ENCODE results near the gene ZCCHC7. TPM values are rescaled to one million over a fixed set of nuclear protein-coding genes. Genes with fewer than 3 reads are reported as not detected.

The ZCCHC7 gene
- total RNA-seq, 1 experiment from 2014 or later = 41.7 TPM

DNA sequence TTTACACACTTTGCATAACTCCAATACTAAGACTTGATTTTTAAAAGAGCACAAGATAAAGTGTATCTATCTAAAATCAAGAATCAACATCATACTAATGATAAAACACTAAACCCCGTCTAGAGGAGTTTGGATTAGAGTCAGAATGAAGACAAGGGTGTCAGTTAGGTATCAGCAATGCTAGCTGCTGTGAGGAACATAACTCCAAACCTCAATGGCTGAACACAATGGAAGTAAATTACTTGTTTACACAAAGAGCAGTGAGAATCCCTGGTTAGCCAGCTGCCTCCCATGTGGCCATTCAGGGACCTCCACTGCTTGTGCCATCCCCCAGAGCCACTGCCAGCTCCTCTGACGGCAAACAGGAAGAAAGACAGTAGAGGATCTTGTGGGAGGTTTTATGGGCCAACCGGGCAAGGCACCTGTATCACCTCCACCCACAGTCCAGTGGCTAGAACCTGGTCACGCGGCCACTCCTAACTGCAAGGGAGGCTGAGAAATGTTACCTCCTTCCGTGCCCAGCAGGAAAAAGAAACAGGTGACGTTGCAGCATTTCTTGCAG, 278.2 kb downstream of the ZCCHC7 start:
- Mint-ChIP-seq H3K9me3 (ENCODE audit: unreplicated experiment) (no peaks in the 10 kb centered on the region), H3K4me1 (ENCODE audit: insufficient read depth, unreplicated experiment) (no peaks in the 10 kb centered on the region), H3K4me3 (ENCODE audit: unreplicated experiment) (no peak overlapping the region), H3K36me3 (ENCODE audit: insufficient read depth, unreplicated experiment) (no peaks in the 10 kb centered on the region), H3K27me3 (ENCODE audit: insufficient read depth, unreplicated experiment) (peaks cover 21% of the 10 kb centered on the region), H3K27ac (ENCODE audit: low read depth, unreplicated experiment) (no peak overlapping the region)
- ChIA-PET CTCF (interaction anchor here (1.5 kb wide), 1 partner anchor 9 kb away, joined by 4 read pairs; no protein-coding TSS in a partner anchor), POLR2A (interaction anchor here (0.7 to 0.8 kb wide), 2 partner anchors 12 to 68 kb away, joined by 3 to 6 read pairs; no protein-coding TSS in a partner anchor)
- no peak for DNase-seq (ENCODE audit: unreplicated experiment)
- intact Hi-C loops (cut with micrococcal nuclease) = no loop called here
- BruUV-seq (replicated peaks) = no TSS peak
- TF ChIP-seq, protein P1, sequence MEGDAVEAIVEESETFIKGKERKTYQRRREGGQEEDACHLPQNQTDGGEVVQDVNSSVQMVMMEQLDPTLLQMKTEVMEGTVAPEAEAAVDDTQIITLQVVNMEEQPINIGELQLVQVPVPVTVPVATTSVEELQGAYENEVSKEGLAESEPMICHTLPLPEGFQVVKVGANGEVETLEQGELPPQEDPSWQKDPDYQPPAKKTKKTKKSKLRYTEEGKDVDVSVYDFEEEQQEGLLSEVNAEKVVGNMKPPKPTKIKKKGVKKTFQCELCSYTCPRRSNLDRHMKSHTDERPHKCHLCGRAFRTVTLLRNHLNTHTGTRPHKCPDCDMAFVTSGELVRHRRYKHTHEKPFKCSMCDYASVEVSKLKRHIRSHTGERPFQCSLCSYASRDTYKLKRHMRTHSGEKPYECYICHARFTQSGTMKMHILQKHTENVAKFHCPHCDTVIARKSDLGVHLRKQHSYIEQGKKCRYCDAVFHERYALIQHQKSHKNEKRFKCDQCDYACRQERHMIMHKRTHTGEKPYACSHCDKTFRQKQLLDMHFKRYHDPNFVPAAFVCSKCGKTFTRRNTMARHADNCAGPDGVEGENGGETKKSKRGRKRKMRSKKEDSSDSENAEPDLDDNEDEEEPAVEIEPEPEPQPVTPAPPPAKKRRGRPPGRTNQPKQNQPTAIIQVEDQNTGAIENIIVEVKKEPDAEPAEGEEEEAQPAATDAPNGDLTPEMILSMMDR (IDR thresholded peaks at IDR 0.05; ENCODE audit: unreplicated experiment) = no peak

DNA sequence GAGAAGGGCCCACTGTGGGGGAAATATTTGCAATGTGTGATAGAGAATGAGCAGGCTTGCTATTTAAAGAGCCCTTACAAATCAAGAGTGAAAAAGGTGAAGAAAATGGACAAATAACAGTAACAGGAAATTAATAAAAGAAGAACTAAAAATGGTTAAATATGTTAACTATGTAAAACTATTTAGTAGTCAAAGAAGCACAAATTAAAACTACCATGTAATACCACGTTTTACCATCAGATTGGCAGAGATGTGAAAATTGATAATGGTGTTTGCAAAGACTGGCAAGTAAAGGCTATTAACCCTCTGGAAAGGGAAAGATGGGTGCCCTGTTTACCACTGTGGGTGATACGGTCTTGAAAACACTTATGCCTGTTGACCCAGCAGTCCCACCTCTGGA, 279.0 kb downstream of the ZCCHC7 start:
- TF ChIP-seq, protein P1 (IDR thresholded peaks at IDR 0.05; ENCODE audit: unreplicated experiment) = no peak
- Mint-ChIP-seq H3K27ac (ENCODE audit: low read depth, unreplicated experiment) (no peak overlapping the region), H3K9me3 (ENCODE audit: unreplicated experiment) (no peaks in the 10 kb centered on the region), H3K4me1 (ENCODE audit: insufficient read depth, unreplicated experiment) (no peaks in the 10 kb centered on the region), H3K4me3 (ENCODE audit: unreplicated experiment) (no peak overlapping the region), H3K36me3 (ENCODE audit: insufficient read depth, unreplicated experiment) (no peaks in the 10 kb centered on the region), H3K27me3 (ENCODE audit: insufficient read depth, unreplicated experiment) (peaks cover 21% of the 10 kb centered on the region)
- ChIA-PET POLR2A (interaction anchor here (0.6 kb wide), 1 partner anchor 1069 kb away, joined by 3 read pairs; no protein-coding TSS in a partner anchor), CTCF (interaction anchor here (0.9 to 1.1 kb wide), 2 partner anchors 12 to 15 kb away, joined by 3 read pairs; no protein-coding TSS in a partner anchor)
- intact Hi-C loops (cut with micrococcal nuclease) = no loop called here
- no peak for DNase-seq (ENCODE audit: unreplicated experiment)
- BruUV-seq (replicated peaks) = no TSS peak

DNA sequence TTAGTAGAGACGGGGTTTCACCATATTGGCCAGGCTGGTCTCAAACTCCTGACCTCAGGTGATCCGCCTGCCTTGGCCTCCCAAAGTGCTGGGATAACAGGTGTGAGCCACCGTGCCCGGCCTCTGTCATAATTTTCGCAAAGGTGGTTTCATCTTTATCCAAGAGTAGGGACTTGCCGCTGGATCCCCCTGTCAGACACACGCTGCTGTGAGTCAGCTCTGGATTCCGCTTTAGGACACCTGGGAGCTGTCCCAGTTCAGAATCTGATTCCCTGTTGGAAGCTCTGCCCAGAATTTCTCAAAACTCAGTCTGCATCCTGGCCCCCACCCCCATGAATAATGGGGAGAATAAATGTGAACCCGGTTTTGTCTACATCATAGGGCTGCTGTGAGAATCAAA, 284.2 kb downstream of the ZCCHC7 start:
- BruUV-seq (replicated peaks) = no TSS peak
- POLR2A ChIA-PET = no interaction called here

DNA sequence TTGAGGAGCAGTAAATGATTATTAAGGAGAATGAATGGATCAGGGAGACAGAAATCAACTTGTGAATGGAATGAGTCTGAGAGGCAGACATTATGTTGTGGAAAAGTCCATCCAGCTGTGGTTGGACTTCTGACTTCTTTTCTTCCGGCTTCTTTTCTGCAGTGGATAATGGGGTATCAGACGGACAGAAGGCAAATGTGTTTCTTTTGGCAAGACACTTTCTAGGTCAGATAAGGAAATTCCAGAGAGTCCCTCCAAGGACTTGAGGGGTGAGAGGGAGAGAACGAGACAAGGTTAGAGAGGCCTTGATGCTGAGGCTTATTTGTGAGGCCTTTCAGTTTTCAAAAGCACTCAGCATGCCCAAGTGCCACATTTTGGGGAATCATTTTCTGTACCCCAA, 285.0 kb downstream of the ZCCHC7 start:
- POLR2A ChIA-PET = no interaction called here
- peaks cover 10% of the 10 kb centered on the region for H3K27me3 Mint-ChIP-seq (ENCODE audit: insufficient read depth, unreplicated experiment)
- H3K27ac Mint-ChIP-seq (ENCODE audit: low read depth, unreplicated experiment) = no peak overlapping the region
- BruUV-seq (replicated peaks) = no TSS peak
- no peak for DNase-seq (ENCODE audit: unreplicated experiment)
- peaks cover 4% of the 10 kb centered on the region for H3K4me1 Mint-ChIP-seq (ENCODE audit: insufficient read depth, unreplicated experiment)
- TF ChIP-seq, protein P1 (IDR thresholded peaks at IDR 0.05; ENCODE audit: unreplicated experiment) = no peak
- no peak overlapping the region for H3K4me3 Mint-ChIP-seq (ENCODE audit: unreplicated experiment)
- no peaks in the 10 kb centered on the region for H3K9me3 Mint-ChIP-seq (ENCODE audit: unreplicated experiment)
- CTCF ChIA-PET = interaction anchor here (0.7 kb wide), 2 partner anchors 504 to 522 kb away, joined by 3 read pairs; no protein-coding TSS in a partner anchor
- intact Hi-C loops (cut with micrococcal nuclease) = no loop called here
- no peaks in the 10 kb centered on the region for H3K36me3 Mint-ChIP-seq (ENCODE audit: insufficient read depth, unreplicated experiment)

More for the DNA sequence above, 284.2 kb downstream of the ZCCHC7 start:
- H3K9me3 Mint-ChIP-seq (ENCODE audit: unreplicated experiment) = no peaks in the 10 kb centered on the region
- no peak overlapping the region for H3K4me3 Mint-ChIP-seq (ENCODE audit: unreplicated experiment)
- no peaks in the 10 kb centered on the region for H3K36me3 Mint-ChIP-seq (ENCODE audit: insufficient read depth, unreplicated experiment)
- no peaks in the 10 kb centered on the region for H3K4me1 Mint-ChIP-seq (ENCODE audit: insufficient read depth, unreplicated experiment)
- DNase-seq (ENCODE audit: unreplicated experiment) = no peak
- H3K27ac Mint-ChIP-seq (ENCODE audit: low read depth, unreplicated experiment) = no peak overlapping the region
- TF ChIP-seq, protein P1 (IDR thresholded peaks at IDR 0.05; ENCODE audit: unreplicated experiment) = no peak
- CTCF ChIA-PET = no interaction called here
- intact Hi-C loops (cut with micrococcal nuclease) = no loop called here
- H3K27me3 Mint-ChIP-seq (ENCODE audit: insufficient read depth, unreplicated experiment) = peaks cover 10% of the 10 kb centered on the region
